ENCODE results near the gene PTPRT. TPM values are rescaled to one million over a fixed set of nuclear protein-coding genes. Genes with fewer than 3 reads are reported as not detected.

Gene PTPRT
- total RNA-seq, 1 experiment from 2014 or later = 0.13 TPM

DNA sequence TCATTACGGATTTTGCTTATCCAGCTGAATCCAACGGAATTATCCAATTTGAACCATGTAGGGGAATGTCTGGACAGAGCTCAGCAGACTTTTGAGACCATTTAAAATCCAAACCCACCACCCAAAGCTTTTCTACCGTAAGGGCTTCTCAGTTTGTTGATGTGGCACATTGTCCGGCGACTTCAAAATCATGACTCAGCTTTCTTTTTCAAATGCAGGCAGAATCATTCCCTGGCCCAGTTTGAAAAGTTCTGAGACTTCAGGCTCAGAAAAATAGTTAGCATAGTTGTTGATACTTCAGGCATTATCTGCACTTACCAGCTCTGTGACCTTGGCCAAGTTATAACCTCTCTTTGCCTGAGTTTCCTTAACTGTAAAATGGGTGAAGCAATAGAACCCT lies 182.2 kb downstream of the PTPRT start:
- Histone ChIP-seq H2BK20ac (ENCODE audit: low read depth, low read length, poor library complexity, severe bottlenecking) (no peak overlapping the region), H3K23ac (ENCODE audit: insufficient read length, low read depth, low read length) (no peak overlapping the region), H2BK5ac (ENCODE audit: insufficient read length, low read length) (no peak overlapping the region), H4K8ac (replicated peaks; ENCODE audit: insufficient read length, low read depth, low read length) (no peak overlapping the region), H4K20me1 (ENCODE audit: control insufficient read depth, insufficient read depth, insufficient read length) (no peaks in the 10 kb centered on the region), H3K56ac (ENCODE audit: insufficient read length, low read depth, low read length) (no peak overlapping the region), H2BK120ac (ENCODE audit: low read depth, low read length, poor library complexity, severe bottlenecking) (no peak overlapping the region), H3K14ac (ENCODE audit: insufficient read depth, low read length) (no peak overlapping the region), H2BK15ac (ENCODE audit: low read depth, low read length) (no peak overlapping the region), H2BK12ac (ENCODE audit: insufficient read length, low read depth, low read length) (no peak overlapping the region), H3T11ph (ENCODE audit: low read length) (no peak overlapping the region), H3K4me1 (ENCODE audit: insufficient read depth, low read length) (no peaks in the 10 kb centered on the region), H4K91ac (ENCODE audit: insufficient read length, low read depth, low read length) (no peak overlapping the region), H3K27me3 (ENCODE audit: insufficient read depth, low read length) (no peaks in the 10 kb centered on the region), H4K5ac (ENCODE audit: insufficient read length, low read depth, low read length) (no peak overlapping the region), H3K18ac (ENCODE audit: insufficient read length, low read depth, low read length) (no peak overlapping the region), H3K79me1 (ENCODE audit: insufficient read depth, low read depth, low read length, poor library complexity, severe bottlenecking) (no peaks in the 10 kb centered on the region), H3K9me3 (ENCODE audit: control insufficient read depth, low read depth, low read length) (no peaks in the 10 kb centered on the region), H3K4ac (ENCODE audit: low read depth, low read length) (no peak overlapping the region), H3K4me2 (ENCODE audit: insufficient read depth, insufficient read length, low read length) (no peak overlapping the region), H2AFZ (ENCODE audit: low read length) (no peak overlapping the region), H3K23me2 (ENCODE audit: insufficient read length, low read depth, low read length, poor library complexity, severe bottlenecking) (no peaks in the 10 kb centered on the region), H3K27ac (ENCODE audit: insufficient read length, low read depth, low read length) (no peak overlapping the region), H3K79me2 (ENCODE audit: insufficient read depth, low read length) (no peaks in the 10 kb centered on the region), H2AK5ac (ENCODE audit: insufficient read length, low read length) (no peak overlapping the region), H3K9ac (ENCODE audit: extremely low read depth, insufficient read length, low read length) (no peak overlapping the region)
- no peak for TF ChIP-seq CTCF (conservative IDR thresholded peaks at IDR 0.05)
- 0 out of 4 replicates have a peak, but pooled peaks cover 0 to 5% of the 10 kb centered on the region in 2 experiments for H3K4me1 Mint-ChIP-seq
- H3K4me3 Mint-ChIP-seq = no peak overlapping the region
- no peak overlapping the region for H3K27ac Mint-ChIP-seq
- no peaks in the 10 kb centered on the region; a peak in 2 of 5 replicates for H3K9me3 Mint-ChIP-seq
- H3K27me3 Mint-ChIP-seq (ENCODE audit: low read depth) = peaks cover 4% of the 10 kb centered on the region
- no peak for DNase-seq
- H3K36me3 Mint-ChIP-seq (ENCODE audit: insufficient read depth in 1 of 3, low read depth in 3 of 3) = no peaks in the 10 kb centered on the region; a peak in 1 of 7 replicates
- no CpG with 5 or more reads among the region's 5 CpGs for WGBS (ENCODE audit: extremely low coverage, insufficient read length, low lambda C conversion rate)
